PFSK-1 (cell line): ENCODE results near the gene SKAP2.

Experiments used
- REST ChIP-seq, 2 experiments: IDR thresholded peaks; 2 replicates each; pipeline versions ENCODE4 v1.6.1 to v1.8.0; 2011 to 2012; ENCODE audit warnings: low read depth in 2 of 2, low read length in 2 of 2, control low read depth in 1 of 2, inconsistent platforms in 1 of 2, mild to moderate bottlenecking in 1 of 2, moderate library complexity in 1 of 2; ENCODE audit not compliant: insufficient read depth in 1 of 2
- SIN3A ChIP-seq: IDR thresholded peaks from 2 replicates; pipeline ENCODE4 v1.6.1; 2012; ENCODE audit warnings: mild to moderate bottlenecking, low read length, moderate library complexity, borderline replicate concordance; ENCODE audit not compliant: insufficient read depth

- TF ChIP-seq REST (IDR thresholded peaks at IDR 0.05; ENCODE audit: insufficient read depth in 1 of 2, low read depth in 2 of 2, low read length in 2 of 2) (no peak), SIN3A (no peak)
Observed at GRCh38 chr7:26705567-26705966, 158.8 kb downstream of the SKAP2 start.
